G401.6 (cell line): ENCODE data around the gene RTCB.

Experiments used
- FAIRE-seq: peaks from 2 replicates; lab custom pipeline; 2012; peaks lifted over from hg19 to GRCh38; lab: Jason Lieb, UNC

RTCB gene

GRCh38 chr22:32338757-32339156 lies 73.3 kb downstream of the RTCB start:
- FAIRE-seq, result no peak
